ENCODE results near the gene PCNX2.

The PCNX2 gene

GRCh38 chr1:232996143-232996542 lies 299.4 kb downstream of the PCNX2 start:
- TF ChIP-seq ZFX (IDR thresholded peaks at IDR 0.05; ENCODE audit: borderline replicate concordance) (no peak), CTCF (IDR thresholded peaks at IDR 0.05) (no peak)
- no peak overlapping the region for H3K27ac ChIP-seq

- TF ChIP-seq ZFX (IDR thresholded peaks at IDR 0.05; ENCODE audit: borderline replicate concordance) (no peak), CTCF (IDR thresholded peaks at IDR 0.05) (no peak)
- no peak overlapping the region for H3K27ac ChIP-seq
Measured at GRCh38 chr1:232995189-232995588, 300.3 kb downstream of the PCNX2 start.

- no peak for TF ChIP-seq CTCF (IDR thresholded peaks at IDR 0.05)
- no peak for TF ChIP-seq ZFX (IDR thresholded peaks at IDR 0.05; ENCODE audit: borderline replicate concordance)
- no peak overlapping the region for H3K27ac ChIP-seq
Measured at GRCh38 chr1:232993555-232993954, 302.0 kb downstream of the PCNX2 start.

- no peak for TF ChIP-seq CTCF (IDR thresholded peaks at IDR 0.05)
- TF ChIP-seq ZFX (IDR thresholded peaks at IDR 0.05; ENCODE audit: borderline replicate concordance) = no peak
- no peak overlapping the region for H3K27ac ChIP-seq
Measured at GRCh38 chr1:232992227-232992626, 303.3 kb downstream of the PCNX2 start.

- no peak overlapping the region for H3K27ac ChIP-seq
- TF ChIP-seq ZFX (IDR thresholded peaks at IDR 0.05; ENCODE audit: borderline replicate concordance) (no peak), CTCF (IDR thresholded peaks at IDR 0.05) (no peak)
Measured at GRCh38 chr1:232991238-232991637, 304.3 kb downstream of the PCNX2 start.

GRCh38 chr1:232990176-232991128 lies 305.1 kb downstream of the PCNX2 start:
- TF ChIP-seq ZFX (IDR thresholded peaks at IDR 0.05; ENCODE audit: borderline replicate concordance) (no peak), CTCF (IDR thresholded peaks at IDR 0.05) (no peak)
- no peak overlapping the region for H3K27ac ChIP-seq

GRCh38 chr1:232988572-232989040 lies 306.9 kb downstream of the PCNX2 start:
- H3K27ac ChIP-seq = no peak overlapping the region
- TF ChIP-seq ZFX (IDR thresholded peaks at IDR 0.05; ENCODE audit: borderline replicate concordance) (no peak), CTCF (IDR thresholded peaks at IDR 0.05) (no peak)

Measured in 22Rv1 (cell line).